Measurements from ENCODE around the gene FERMT1. TPM values are rescaled to one million over a fixed set of nuclear protein-coding genes. Genes with fewer than 3 reads are reported as not detected.

Gene FERMT1
- total RNA-seq, 1 experiment from 2014 or later, result 1.3 TPM

GRCh38 chr20:6091661-6092060, 31.2 kb downstream of the FERMT1 start:
- intact Hi-C loops (cut with micrococcal nuclease; ENCODE audit: unreplicated experiment), result no loop called here
- H3K4me3 ChIP-seq (ENCODE audit: low read depth, low read length, poor library complexity, severe bottlenecking), result no peak overlapping the region
- H3K27ac ChIP-seq (ENCODE audit: low read depth, low read length, poor library complexity, severe bottlenecking), result no peak overlapping the region
- CTCF ChIA-PET, result no interaction called here
- no peaks in the 10 kb centered on the region for H3K4me1 ChIP-seq (ENCODE audit: insufficient read depth, low read length, poor library complexity, severe bottlenecking)
- no TSS peak for BruUV-seq (replicated peaks)
- TF ChIP-seq EZH2 (IDR thresholded peaks at IDR 0.05; ENCODE audit: borderline replicate concordance, low read depth, low read length, poor library complexity, severe bottlenecking), result no peak
- TF ChIP-seq CTCF (conservative IDR thresholded peaks at IDR 0.05; ENCODE audit: low read depth, low read length), result no peak
- no peaks in the 10 kb centered on the region for H3K9me3 ChIP-seq (ENCODE audit: low read depth, low read length, poor library complexity, severe bottlenecking)
- no peaks in the 10 kb centered on the region for H3K27me3 ChIP-seq (replicated peaks; ENCODE audit: insufficient read depth, low read depth, low read length, poor library complexity)
- POLR2A ChIA-PET (ENCODE audit: low non-redundant PET), result no interaction called here
- H3K36me3 ChIP-seq (ENCODE audit: insufficient read depth, low read length, poor library complexity, severe bottlenecking), result no peaks in the 10 kb centered on the region
- no peak for DNase-seq (ENCODE audit: low spot score)

DNA sequence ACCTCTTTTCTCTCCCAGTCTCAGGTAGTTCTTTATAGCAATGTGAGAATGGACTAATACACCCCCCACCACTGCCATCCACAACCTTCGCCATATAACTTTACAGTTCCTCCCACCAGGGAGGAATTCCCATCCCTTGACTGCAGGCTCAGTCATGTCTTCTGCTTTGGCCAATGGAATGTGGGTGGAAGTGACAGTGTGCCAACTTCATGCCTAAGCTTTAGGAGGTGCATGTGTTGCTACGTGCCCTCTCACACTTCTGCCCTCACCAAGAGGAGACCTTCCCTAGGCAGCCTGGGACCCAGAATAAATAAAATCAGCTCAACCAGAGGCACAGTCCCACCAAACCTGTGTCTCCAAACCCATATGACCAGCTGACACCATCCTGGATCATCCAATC, 36.0 kb downstream of the FERMT1 start:
- no peak for TF ChIP-seq CTCF (conservative IDR thresholded peaks at IDR 0.05; ENCODE audit: low read depth, low read length)
- no peak for TF ChIP-seq EZH2 (IDR thresholded peaks at IDR 0.05; ENCODE audit: borderline replicate concordance, low read depth, low read length, poor library complexity, severe bottlenecking)
- BruUV-seq (replicated peaks), result no TSS peak
- intact Hi-C loops (cut with micrococcal nuclease; ENCODE audit: unreplicated experiment), result no loop called here
- Histone ChIP-seq H3K36me3 (ENCODE audit: insufficient read depth, low read length, poor library complexity, severe bottlenecking) (no peaks in the 10 kb centered on the region), H3K9me3 (ENCODE audit: low read depth, low read length, poor library complexity, severe bottlenecking) (no peaks in the 10 kb centered on the region), H3K27ac (ENCODE audit: low read depth, low read length, poor library complexity, severe bottlenecking) (no peak overlapping the region), H3K27me3 (replicated peaks; ENCODE audit: insufficient read depth, low read depth, low read length, poor library complexity) (no peaks in the 10 kb centered on the region), H3K4me1 (ENCODE audit: insufficient read depth, low read length, poor library complexity, severe bottlenecking) (no peaks in the 10 kb centered on the region), H3K4me3 (ENCODE audit: low read depth, low read length, poor library complexity, severe bottlenecking) (no peak overlapping the region)
- POLR2A ChIA-PET (ENCODE audit: low non-redundant PET), result no interaction called here
- no peak for DNase-seq (ENCODE audit: low spot score)
- CTCF ChIA-PET, result no interaction called here

DNA sequence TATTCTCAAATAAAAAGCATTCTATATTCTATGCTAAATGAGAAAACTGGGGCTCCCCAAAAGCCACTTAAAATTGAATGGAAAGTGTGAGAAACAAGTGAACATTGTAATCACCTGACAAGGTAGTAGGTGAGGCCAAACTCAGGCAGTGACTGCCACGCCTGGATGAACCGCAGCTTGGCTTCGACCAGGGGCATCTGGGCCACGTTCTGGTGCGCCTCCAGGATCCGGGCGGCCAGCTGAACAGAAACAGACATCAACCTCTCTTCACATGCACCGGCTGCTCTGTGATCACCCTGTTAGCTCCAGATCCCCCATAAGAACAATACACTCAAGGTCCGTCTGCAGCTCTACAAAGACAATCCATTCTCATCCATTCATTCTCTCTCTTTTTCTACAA, 38.9 kb downstream of the FERMT1 start:
- no peaks in the 10 kb centered on the region for H3K4me1 ChIP-seq (ENCODE audit: insufficient read depth, low read length, poor library complexity, severe bottlenecking)
- intact Hi-C loops (cut with micrococcal nuclease; ENCODE audit: unreplicated experiment), result no loop called here
- TF ChIP-seq EZH2 (IDR thresholded peaks at IDR 0.05; ENCODE audit: borderline replicate concordance, low read depth, low read length, poor library complexity, severe bottlenecking) (no peak), CTCF (conservative IDR thresholded peaks at IDR 0.05; ENCODE audit: low read depth, low read length) (no peak)
- no peaks in the 10 kb centered on the region for H3K9me3 ChIP-seq (ENCODE audit: low read depth, low read length, poor library complexity, severe bottlenecking)
- H3K36me3 ChIP-seq (ENCODE audit: insufficient read depth, low read length, poor library complexity, severe bottlenecking), result no peaks in the 10 kb centered on the region
- BruUV-seq (replicated peaks), result no TSS peak
- ChIA-PET CTCF (interaction anchor here (0.9 kb wide), 1 partner anchor 555 kb away, joined by 3 read pairs; no protein-coding TSS in a partner anchor), POLR2A (ENCODE audit: low non-redundant PET) (interaction anchor here (0.7 kb wide), 1 partner anchor 9 kb away, joined by 3 read pairs; no protein-coding TSS in a partner anchor)
- H3K27me3 ChIP-seq (replicated peaks; ENCODE audit: insufficient read depth, low read depth, low read length, poor library complexity), result no peaks in the 10 kb centered on the region
- H3K27ac ChIP-seq (ENCODE audit: low read depth, low read length, poor library complexity, severe bottlenecking), result no peak overlapping the region
- H3K4me3 ChIP-seq (ENCODE audit: low read depth, low read length, poor library complexity, severe bottlenecking), result no peak overlapping the region
- DNase-seq (ENCODE audit: low spot score), result no peak

Data from A673 (cell line).